Measurements from ENCODE around the gene ZNF107. TPM values are rescaled to one million over a fixed set of nuclear protein-coding genes. Genes with fewer than 3 reads are reported as not detected.

ZNF107 gene
- total RNA-seq, 1 experiment from 2014 or later, result 24.7 TPM

- no peak overlapping the region for H3K23ac ChIP-seq (ENCODE audit: insufficient read length, low read depth, low read length)
- no peak overlapping the region for H2BK120ac ChIP-seq (ENCODE audit: low read depth, low read length, poor library complexity, severe bottlenecking)
- no peak overlapping the region for H2BK20ac ChIP-seq (ENCODE audit: low read depth, low read length, poor library complexity, severe bottlenecking)
- no peak overlapping the region for H3K4ac ChIP-seq (ENCODE audit: low read depth, low read length)
- H4K8ac ChIP-seq (replicated peaks; ENCODE audit: insufficient read length, low read depth, low read length), result no peak overlapping the region
- H3K4me1 ChIP-seq (ENCODE audit: insufficient read depth, low read length), result no peaks in the 10 kb centered on the region
- H4K5ac ChIP-seq (ENCODE audit: insufficient read length, low read depth, low read length), result no peak overlapping the region
- H3K23me2 ChIP-seq (ENCODE audit: insufficient read length, low read depth, low read length, poor library complexity, severe bottlenecking), result no peaks in the 10 kb centered on the region
- H3K27ac ChIP-seq (ENCODE audit: insufficient read length, low read depth, low read length), result no peak overlapping the region
- no peak overlapping the region for H3K14ac ChIP-seq (ENCODE audit: insufficient read depth, low read length)
- no peak overlapping the region for H2BK15ac ChIP-seq (ENCODE audit: low read depth, low read length)
- no peak for TF ChIP-seq CTCF (conservative IDR thresholded peaks at IDR 0.05)
- no peak overlapping the region for H2BK5ac ChIP-seq (ENCODE audit: insufficient read length, low read length)
- H3K27ac Mint-ChIP-seq, result no peak overlapping the region
- no peak overlapping the region for H3K56ac ChIP-seq (ENCODE audit: insufficient read length, low read depth, low read length)
- H2AFZ ChIP-seq (ENCODE audit: low read length), result no peak overlapping the region
- no CpG with 5 or more reads among the region's 8 CpGs for WGBS (ENCODE audit: extremely low coverage, insufficient read length, low lambda C conversion rate)
- no peaks in the 10 kb centered on the region for H3K79me1 ChIP-seq (ENCODE audit: insufficient read depth, low read depth, low read length, poor library complexity, severe bottlenecking)
- no peaks in the 10 kb centered on the region for H3K4me1 Mint-ChIP-seq
- H3K9me3 Mint-ChIP-seq, result peaks cover 79 to 88% of the 10 kb centered on the region in 2 experiments
- no peaks in the 10 kb centered on the region for H3K27me3 ChIP-seq (ENCODE audit: insufficient read depth, low read length)
- no peak overlapping the region for H2AK5ac ChIP-seq (ENCODE audit: insufficient read length, low read length)
- no peaks in the 10 kb centered on the region for H3K27me3 Mint-ChIP-seq (ENCODE audit: low read depth)
- no peaks in the 10 kb centered on the region for H3K79me2 ChIP-seq (ENCODE audit: insufficient read depth, low read length)
- no peak overlapping the region for H3K4me2 ChIP-seq (ENCODE audit: insufficient read depth, insufficient read length, low read length)
- no peak for DNase-seq
- H3K9me3 ChIP-seq (ENCODE audit: control insufficient read depth, low read depth, low read length), result peaks cover 51% of the 10 kb centered on the region
- H3T11ph ChIP-seq (ENCODE audit: low read length), result no peak overlapping the region
- H4K91ac ChIP-seq (ENCODE audit: insufficient read length, low read depth, low read length), result no peak overlapping the region
- H3K18ac ChIP-seq (ENCODE audit: insufficient read length, low read depth, low read length), result no peak overlapping the region
- H2BK12ac ChIP-seq (ENCODE audit: insufficient read length, low read depth, low read length), result no peak overlapping the region
- H3K9ac ChIP-seq (ENCODE audit: extremely low read depth, insufficient read length, low read length), result no peak overlapping the region
- no peak overlapping the region for H3K4me3 Mint-ChIP-seq
- peaks cover 2 to 25% (median 3%) of the 10 kb centered on the region in 3 experiments; a peak in 5 of 7 replicates for H3K36me3 Mint-ChIP-seq (ENCODE audit: insufficient read depth in 1 of 3, low read depth in 3 of 3)
- H4K20me1 ChIP-seq (ENCODE audit: control insufficient read depth, insufficient read depth, insufficient read length), result no peaks in the 10 kb centered on the region
These were observed 67.8 kb downstream of the ZNF107 start for GRCh38 chr7:64733550-64734240.

All from H9 (cell line).